Esophagus muscularis mucosa (tissue), 4 donors: ENCODE data around the gene FILIP1L.

Experiments
- CTCF ChIP-seq, 3 experiments: fragments of 200-600 bp in 2 of 3; fragments of 450-650 bp in 1 of 3; sonication (generic) in 2 of 3; IDR thresholded peaks; one replicate each; pipeline ENCODE4 v1.5.1; 2017 to 2019; ENCODE audit warnings: antibody characterized with exemption in 3 of 3, mild to moderate bottlenecking in 2 of 3, moderate library complexity in 1 of 3
- EP300 ChIP-seq: sonication (generic); formaldehyde crosslinking; IDR thresholded peaks from one replicate; pipeline ENCODE4 v1.6.1; 2017; ENCODE audit warnings: antibody characterized with exemption
- POLR2A ChIP-seq: fragments of 450-650 bp; IDR thresholded peaks from one replicate; pipeline ENCODE4 v1.6.1; 2017; ENCODE audit warnings: antibody characterized with exemption, moderate library complexity, mild to moderate bottlenecking, low read depth
- POLR2AphosphoS5 ChIP-seq, 2 donors: sonication (generic); formaldehyde crosslinking; IDR thresholded peaks; one replicate each; pipeline ENCODE4 v1.6.1; 2017; ENCODE audit warnings: antibody characterized with exemption in 2 of 2

- TF ChIP-seq POLR2AphosphoS5 (IDR thresholded peaks at IDR 0.05), result no peak
- TF ChIP-seq CTCF (IDR thresholded peaks at IDR 0.05), result no peak
- TF ChIP-seq POLR2A, result no peak
- no peak for TF ChIP-seq EP300
Observed at GRCh38 chr3:100023595-100023994, 90.7 kb downstream of the FILIP1L start.
